ENCODE data around the gene F8A1.
"Not testable (repeated sequence)": the region's sequence is repeated elsewhere in the genome, so short reads cannot be mapped to it uniquely, and the experiment has no call there.

Gene F8A1

GRCh38 chrX:154886069-154886788 is at the start of gene F8A1:
Gene F8A1, plus strand, starts transcription at chrX:154886355. Its CDS starts 20 bp downstream, at chrX:154886375.
- not testable (repeated sequence) for H3K9me3 ChIP-seq (replicated peaks; ENCODE audit: insufficient read depth, low read length); H3F3A ChIP-seq (ENCODE audit: insufficient read depth, low read length); H3K9me2 ChIP-seq (replicated peaks; ENCODE audit: insufficient read depth, low read length); H3K79me2 ChIP-seq (ENCODE audit: low read length); H4K20me1 ChIP-seq (ENCODE audit: insufficient read depth, low read length); H3K4me3 ChIP-seq (ENCODE audit: low read length); DNase-seq; H3K27ac ChIP-seq (ENCODE audit: low read length); H3K36me3 ChIP-seq (replicated peaks; ENCODE audit: insufficient read depth, low read length); H3K27me3 ChIP-seq (replicated peaks; ENCODE audit: insufficient read depth, low read length); H2AFZ ChIP-seq (ENCODE audit: low read length); H3K9ac ChIP-seq (ENCODE audit: low read length); H3K4me1 ChIP-seq (ENCODE audit: low read length); H3K4me2 ChIP-seq (ENCODE audit: low read depth, low read length)

- H3F3A ChIP-seq (ENCODE audit: insufficient read depth, low read length), result no peaks in the 10 kb centered on the region
- no peaks in the 10 kb centered on the region for H4K20me1 ChIP-seq (ENCODE audit: insufficient read depth, low read length)
- no peak overlapping the region for H2AFZ ChIP-seq (ENCODE audit: low read length)
- H3K79me2 ChIP-seq (ENCODE audit: low read length), result no peaks in the 10 kb centered on the region
- no peak overlapping the region for H3K27ac ChIP-seq (ENCODE audit: low read length)
- no peak overlapping the region for H3K9ac ChIP-seq (ENCODE audit: low read length)
- DNase-seq, result peak; percentile 57
- H3K4me3 ChIP-seq (ENCODE audit: low read length), result no peak overlapping the region
- H3K4me1 ChIP-seq (ENCODE audit: low read length), result no peaks in the 10 kb centered on the region
- TF ChIP-seq CTCF (IDR thresholded peaks at IDR 0.05; ENCODE audit: low read length), result peak; percentile 56
- TF ChIP-seq EZH2phosphoT487 (IDR thresholded peaks at IDR 0.05; ENCODE audit: low read length), result no peak
- no peak overlapping the region for H3K4me2 ChIP-seq (ENCODE audit: low read depth, low read length)
- no peaks in the 10 kb centered on the region for H3K9me2 ChIP-seq (replicated peaks; ENCODE audit: insufficient read depth, low read length)
- H3K9me3 ChIP-seq (replicated peaks; ENCODE audit: insufficient read depth, low read length), result no peaks in the 10 kb centered on the region
- no peaks in the 10 kb centered on the region for H3K27me3 ChIP-seq (replicated peaks; ENCODE audit: insufficient read depth, low read length)
- H3K36me3 ChIP-seq (replicated peaks; ENCODE audit: insufficient read depth, low read length), result no peaks in the 10 kb centered on the region
These were observed 45.3 kb upstream of the F8A1 start for GRCh38 chrX:154840856-154841255.

GRCh38 chrX:154850957-154851611 is 35.1 kb upstream of the F8A1 start:
- H3K4me1 ChIP-seq (ENCODE audit: low read length), result no peaks in the 10 kb centered on the region
- DNase-seq, result no peak
- H3K9me3 ChIP-seq (replicated peaks; ENCODE audit: insufficient read depth, low read length), result no peaks in the 10 kb centered on the region

More at GRCh38 chrX:154850957-154851611, 35.1 kb upstream of the F8A1 start:
- Histone ChIP-seq H3K79me2 (ENCODE audit: low read length) (no peaks in the 10 kb centered on the region), H3K27me3 (replicated peaks; ENCODE audit: insufficient read depth, low read length) (no peaks in the 10 kb centered on the region), H3K4me3 (ENCODE audit: low read length) (no peak overlapping the region), H4K20me1 (ENCODE audit: insufficient read depth, low read length) (no peaks in the 10 kb centered on the region), H3K4me2 (ENCODE audit: low read depth, low read length) (no peak overlapping the region), H2AFZ (ENCODE audit: low read length) (no peak overlapping the region), H3K27ac (ENCODE audit: low read length) (no peak overlapping the region), H3F3A (ENCODE audit: insufficient read depth, low read length) (no peaks in the 10 kb centered on the region), H3K9ac (ENCODE audit: low read length) (no peak overlapping the region), H3K36me3 (replicated peaks; ENCODE audit: insufficient read depth, low read length) (no peaks in the 10 kb centered on the region), H3K9me2 (replicated peaks; ENCODE audit: insufficient read depth, low read length) (no peaks in the 10 kb centered on the region)
- TF ChIP-seq EZH2phosphoT487 (IDR thresholded peaks at IDR 0.05; ENCODE audit: low read length) (no peak), CTCF (IDR thresholded peaks at IDR 0.05; ENCODE audit: low read length) (no peak), EZH2 (optimal IDR thresholded peaks at IDR 0.05; ENCODE audit: low read depth, low read length) (no peak)

Data from MM.1S (cell line).